Suprapubic skin (tissue), 4 donors: ENCODE results near the gene TAB3. TPM values are rescaled to one million over a fixed set of nuclear protein-coding genes. Genes with fewer than 3 reads are reported as not detected.

Experiments used
- DNase-seq, 2 donors: peaks; one replicate each; pipeline ENCODE4 v3.0.0-alpha.2; 2019; ENCODE audit warnings: low spot score in 2 of 2
- H3K27ac ChIP-seq: fragments of 200-600 bp; sonication (generic); one replicate; pipeline ENCODE4 v1.5.1; 2019
- H3K27me3 ChIP-seq: fragments of 200-600 bp; sonication (generic); one replicate; pipeline ENCODE4 v1.5.1; 2019
- H3K36me3 ChIP-seq: fragments of 200-600 bp; sonication (generic); one replicate; pipeline ENCODE4 v1.5.1; 2019
- H3K4me1 ChIP-seq: fragments of 200-600 bp; sonication (generic); one replicate; pipeline ENCODE4 v1.5.1; 2019
- H3K4me3 ChIP-seq: fragments of 200-600 bp; sonication (generic); one replicate; pipeline ENCODE4 v1.5.1; 2019; ENCODE audit warnings: mild to moderate bottlenecking
- H3K9me3 ChIP-seq: fragments of 200-600 bp; sonication (generic); one replicate; pipeline ENCODE4 v1.5.1; 2019
- EP300 ChIP-seq: sonication (generic); formaldehyde crosslinking; IDR thresholded peaks from one replicate; pipeline ENCODE4 v1.6.1; 2017; ENCODE audit warnings: antibody characterized with exemption
- POLR2A ChIP-seq, 2 donors: fragments of 450-650 bp; IDR thresholded peaks; one replicate each; pipeline ENCODE4 v1.6.1; 2017; ENCODE audit warnings: antibody characterized with exemption in 2 of 2, mild to moderate bottlenecking in 2 of 2, moderate library complexity in 2 of 2
- POLR2AphosphoS5 ChIP-seq, 3 donors: sonication (generic); formaldehyde crosslinking; IDR thresholded peaks; one replicate each; pipeline ENCODE4 v1.6.1; 2017; ENCODE audit warnings: antibody characterized with exemption in 3 of 3
- WGBS: methylation state at CpG from one replicate; pipeline ENCODE4 v1.1.5; 2018; 5-methylcytosine and 5-hydroxymethylcytosine counted together
- total RNA-seq, 4 donors: library from RNA; depleted of rRNA; stranded (reverse); fragments of >200 nt; gene quantifications; one replicate each; pipeline ENCODE4 v1.1.0, GENCODE V29; 2016
- TF ChIP-seq, protein P1 (sequence below), 2 donors: fragments of 200-600 bp in 1 of 2; fragments of 450-650 bp in 1 of 2; sonication (generic) in 1 of 2; IDR thresholded peaks; one replicate each; pipeline ENCODE4 v1.5.1; 2016 to 2019; ENCODE audit warnings: antibody characterized with exemption in 2 of 2, mild to moderate bottlenecking in 1 of 2, moderate library complexity in 1 of 2

The TAB3 gene
- total RNA-seq, 4 donors from 2014 or later: 23.2 to 41.9 (median 26.8) TPM

- H3K36me3 ChIP-seq: peaks cover 17% of the 10 kb centered on the region
- H3K9me3 ChIP-seq: no peaks in the 10 kb centered on the region
- no peak overlapping the region for H3K4me3 ChIP-seq
- no peak overlapping the region for H3K27ac ChIP-seq
- H3K27me3 ChIP-seq: no peaks in the 10 kb centered on the region
- 52% methylated on average over 1 of the region's 1 CpG for WGBS
- no peaks in the 10 kb centered on the region for H3K4me1 ChIP-seq
- no peak for DNase-seq
- TF ChIP-seq POLR2AphosphoS5 (IDR thresholded peaks at IDR 0.05): no peak
- no peak for TF ChIP-seq POLR2A (IDR thresholded peaks at IDR 0.05)
- TF ChIP-seq, protein P1, sequence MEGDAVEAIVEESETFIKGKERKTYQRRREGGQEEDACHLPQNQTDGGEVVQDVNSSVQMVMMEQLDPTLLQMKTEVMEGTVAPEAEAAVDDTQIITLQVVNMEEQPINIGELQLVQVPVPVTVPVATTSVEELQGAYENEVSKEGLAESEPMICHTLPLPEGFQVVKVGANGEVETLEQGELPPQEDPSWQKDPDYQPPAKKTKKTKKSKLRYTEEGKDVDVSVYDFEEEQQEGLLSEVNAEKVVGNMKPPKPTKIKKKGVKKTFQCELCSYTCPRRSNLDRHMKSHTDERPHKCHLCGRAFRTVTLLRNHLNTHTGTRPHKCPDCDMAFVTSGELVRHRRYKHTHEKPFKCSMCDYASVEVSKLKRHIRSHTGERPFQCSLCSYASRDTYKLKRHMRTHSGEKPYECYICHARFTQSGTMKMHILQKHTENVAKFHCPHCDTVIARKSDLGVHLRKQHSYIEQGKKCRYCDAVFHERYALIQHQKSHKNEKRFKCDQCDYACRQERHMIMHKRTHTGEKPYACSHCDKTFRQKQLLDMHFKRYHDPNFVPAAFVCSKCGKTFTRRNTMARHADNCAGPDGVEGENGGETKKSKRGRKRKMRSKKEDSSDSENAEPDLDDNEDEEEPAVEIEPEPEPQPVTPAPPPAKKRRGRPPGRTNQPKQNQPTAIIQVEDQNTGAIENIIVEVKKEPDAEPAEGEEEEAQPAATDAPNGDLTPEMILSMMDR (IDR thresholded peaks at IDR 0.05): no peak
- no peak for TF ChIP-seq EP300
Observed at GRCh38 chrX:30851449-30851848, 37.6 kb downstream of the TAB3 start.

- Histone ChIP-seq H3K36me3 (peaks cover 27% of the 10 kb centered on the region), H3K4me1 (no peaks in the 10 kb centered on the region), H3K9me3 (no peaks in the 10 kb centered on the region), H3K27ac (no peak overlapping the region), H3K27me3 (no peaks in the 10 kb centered on the region), H3K4me3 (no peak overlapping the region)
- WGBS: 86% methylated on average over 4 of the region's 4 CpGs
- no peak for DNase-seq
- TF ChIP-seq POLR2A (IDR thresholded peaks at IDR 0.05): no peak
- TF ChIP-seq, protein P1 (IDR thresholded peaks at IDR 0.05): no peak
- TF ChIP-seq POLR2AphosphoS5 (IDR thresholded peaks at IDR 0.05): no peak
- no peak for TF ChIP-seq EP300
Observed at GRCh38 chrX:30835373-30835772, 53.7 kb downstream of the TAB3 start.

DNA sequence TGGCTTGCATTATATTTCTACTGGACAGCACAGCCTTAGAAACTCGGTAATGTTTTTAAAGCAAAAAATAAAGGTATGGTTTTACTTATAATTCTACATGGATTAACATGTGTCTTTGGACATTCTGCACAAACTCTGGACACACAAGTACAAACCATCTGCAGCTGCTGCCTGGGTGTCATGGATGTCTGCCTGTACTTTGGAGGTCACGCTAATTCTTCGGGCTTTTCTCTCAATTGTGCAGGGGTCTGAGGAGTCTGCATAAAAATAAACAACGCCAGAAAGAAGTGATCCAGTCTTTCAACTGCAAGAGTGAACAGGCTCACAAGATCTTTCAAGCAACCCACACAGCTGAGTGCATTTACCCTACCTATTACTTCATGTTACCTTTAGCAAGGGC lies 55.2 kb downstream of the TAB3 start:
- Histone ChIP-seq H3K27me3 (no peaks in the 10 kb centered on the region), H3K4me3 (no peak overlapping the region), H3K27ac (no peak overlapping the region), H3K4me1 (no peaks in the 10 kb centered on the region), H3K36me3 (peaks cover 25% of the 10 kb centered on the region), H3K9me3 (no peaks in the 10 kb centered on the region)
- no peak for DNase-seq
- TF ChIP-seq, protein P1 (IDR thresholded peaks at IDR 0.05): no peak
- TF ChIP-seq POLR2A (IDR thresholded peaks at IDR 0.05) (no peak), POLR2AphosphoS5 (IDR thresholded peaks at IDR 0.05) (no peak)
- WGBS: 81% methylated on average over 4 of the region's 4 CpGs

- Histone ChIP-seq H3K4me1 (no peaks in the 10 kb centered on the region), H3K27me3 (no peaks in the 10 kb centered on the region), H3K4me3 (no peak overlapping the region), H3K9me3 (no peaks in the 10 kb centered on the region), H3K27ac (no peak overlapping the region), H3K36me3 (peaks cover 8% of the 10 kb centered on the region)
- no peak for DNase-seq
- WGBS: 75% methylated on average over 10 of the region's 10 CpGs
- TF ChIP-seq POLR2A (IDR thresholded peaks at IDR 0.05): no peak
- TF ChIP-seq POLR2AphosphoS5 (IDR thresholded peaks at IDR 0.05): no peak
- no peak for TF ChIP-seq EP300
- TF ChIP-seq, protein P1 (IDR thresholded peaks at IDR 0.05): no peak
Observed at GRCh38 chrX:30831082-30831481, 58.0 kb downstream of the TAB3 start.

DNA sequence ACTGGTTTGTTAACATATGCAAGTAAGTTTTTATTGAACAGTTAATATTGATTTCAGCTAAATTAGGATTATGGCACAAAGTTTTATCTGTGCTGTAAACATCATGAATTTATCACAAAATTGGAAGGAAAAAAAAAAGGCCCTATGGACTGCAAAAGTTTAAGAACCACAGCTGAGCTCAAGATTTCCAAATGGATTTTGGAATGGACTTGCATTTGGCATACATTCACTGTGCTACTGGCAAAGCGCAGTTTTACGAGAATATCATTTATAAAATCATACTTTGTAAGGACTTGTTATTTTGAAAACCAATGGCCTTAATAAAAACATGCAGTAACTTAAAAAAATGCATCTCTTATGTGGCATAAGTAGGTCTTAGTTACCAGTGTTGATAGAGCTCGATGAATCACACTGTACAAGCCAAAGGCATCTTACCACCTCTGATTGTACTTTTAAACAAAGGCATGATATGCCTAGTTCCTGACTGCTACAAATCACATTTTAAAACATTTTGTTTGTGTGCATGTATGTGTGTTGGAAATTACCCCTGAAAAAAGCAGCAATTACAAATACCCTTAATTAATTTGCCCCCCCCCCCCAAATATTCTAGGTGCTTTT lies 58.6 kb downstream of the TAB3 start:
- Histone ChIP-seq H3K4me1 (no peaks in the 10 kb centered on the region), H3K27ac (no peak overlapping the region), H3K9me3 (no peaks in the 10 kb centered on the region), H3K4me3 (no peak overlapping the region), H3K36me3 (peaks cover 5% of the 10 kb centered on the region), H3K27me3 (no peaks in the 10 kb centered on the region)
- TF ChIP-seq EP300 (no peak), POLR2AphosphoS5 (IDR thresholded peaks at IDR 0.05) (no peak), POLR2A (IDR thresholded peaks at IDR 0.05) (no peak)
- TF ChIP-seq, protein P1 (IDR thresholded peaks at IDR 0.05): no peak
- no peak for DNase-seq
- 71% methylated on average over 3 of the region's 3 CpGs for WGBS
